ENCODE measurements around the gene SLC45A2.
"Not testable (repeated sequence)": the region's sequence is repeated elsewhere in the genome, so short reads cannot be mapped to it uniquely, and the experiment has no call there.

Gene SLC45A2

DNA sequence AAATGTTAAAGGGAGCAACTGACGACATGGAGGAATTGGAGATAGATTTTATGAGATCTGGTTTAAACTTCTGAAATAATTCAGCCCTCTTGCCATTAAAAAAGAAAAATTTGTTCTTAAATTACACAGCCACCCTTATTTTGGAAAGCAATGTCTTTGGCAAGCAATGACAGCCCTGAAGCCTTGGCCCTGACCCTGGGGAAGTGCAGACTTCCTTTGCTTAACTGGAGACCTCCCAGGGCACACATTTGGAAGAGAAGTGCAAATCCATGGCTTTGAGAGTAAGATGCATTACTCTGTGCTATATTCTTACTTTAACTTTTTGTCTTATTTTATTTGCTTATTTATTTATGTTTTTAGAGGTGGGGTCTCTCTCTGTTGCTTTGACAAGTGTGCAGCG, 26.3 kb downstream of the SLC45A2 start:
- H3K4me3 ChIP-seq (ENCODE audit: insufficient read depth, low read length, poor library complexity, severe bottlenecking), result no peak overlapping the region
- no peak overlapping the region for H3K9ac ChIP-seq (ENCODE audit: low read length)
- H2AFZ ChIP-seq (ENCODE audit: low read depth, low read length, severe bottlenecking), result no peak overlapping the region
- H3K9me3 ChIP-seq (ENCODE audit: insufficient read depth, low read length), result no peaks in the 10 kb centered on the region
- H3K27ac ChIP-seq (ENCODE audit: low read depth, low read length), result no peak overlapping the region
- TF ChIP-seq, protein P1, sequence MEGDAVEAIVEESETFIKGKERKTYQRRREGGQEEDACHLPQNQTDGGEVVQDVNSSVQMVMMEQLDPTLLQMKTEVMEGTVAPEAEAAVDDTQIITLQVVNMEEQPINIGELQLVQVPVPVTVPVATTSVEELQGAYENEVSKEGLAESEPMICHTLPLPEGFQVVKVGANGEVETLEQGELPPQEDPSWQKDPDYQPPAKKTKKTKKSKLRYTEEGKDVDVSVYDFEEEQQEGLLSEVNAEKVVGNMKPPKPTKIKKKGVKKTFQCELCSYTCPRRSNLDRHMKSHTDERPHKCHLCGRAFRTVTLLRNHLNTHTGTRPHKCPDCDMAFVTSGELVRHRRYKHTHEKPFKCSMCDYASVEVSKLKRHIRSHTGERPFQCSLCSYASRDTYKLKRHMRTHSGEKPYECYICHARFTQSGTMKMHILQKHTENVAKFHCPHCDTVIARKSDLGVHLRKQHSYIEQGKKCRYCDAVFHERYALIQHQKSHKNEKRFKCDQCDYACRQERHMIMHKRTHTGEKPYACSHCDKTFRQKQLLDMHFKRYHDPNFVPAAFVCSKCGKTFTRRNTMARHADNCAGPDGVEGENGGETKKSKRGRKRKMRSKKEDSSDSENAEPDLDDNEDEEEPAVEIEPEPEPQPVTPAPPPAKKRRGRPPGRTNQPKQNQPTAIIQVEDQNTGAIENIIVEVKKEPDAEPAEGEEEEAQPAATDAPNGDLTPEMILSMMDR (IDR thresholded peaks at IDR 0.05; ENCODE audit: insufficient read depth, low read length, poor library complexity, severe bottlenecking), result no peak
- no peak for TF ChIP-seq EZH2phosphoT487 (conservative IDR thresholded peaks at IDR 0.05; ENCODE audit: low read length)
- no peaks in the 10 kb centered on the region for H3K36me3 ChIP-seq (ENCODE audit: low read length)
- no peaks in the 10 kb centered on the region for H4K20me1 ChIP-seq (ENCODE audit: low read depth, low read length)
- no peaks in the 10 kb centered on the region for H3K79me2 ChIP-seq (ENCODE audit: insufficient read depth, low read length)
- H3K9me2 ChIP-seq (replicated peaks; ENCODE audit: insufficient read depth, low read length), result no peaks in the 10 kb centered on the region
- no peak overlapping the region for H3K4me2 ChIP-seq (ENCODE audit: low read depth, low read length, poor library complexity, severe bottlenecking)
- no peaks in the 10 kb centered on the region for H3K27me3 ChIP-seq (ENCODE audit: low read length)
- H3F3A ChIP-seq (ENCODE audit: insufficient read depth), result no peaks in the 10 kb centered on the region

DNA sequence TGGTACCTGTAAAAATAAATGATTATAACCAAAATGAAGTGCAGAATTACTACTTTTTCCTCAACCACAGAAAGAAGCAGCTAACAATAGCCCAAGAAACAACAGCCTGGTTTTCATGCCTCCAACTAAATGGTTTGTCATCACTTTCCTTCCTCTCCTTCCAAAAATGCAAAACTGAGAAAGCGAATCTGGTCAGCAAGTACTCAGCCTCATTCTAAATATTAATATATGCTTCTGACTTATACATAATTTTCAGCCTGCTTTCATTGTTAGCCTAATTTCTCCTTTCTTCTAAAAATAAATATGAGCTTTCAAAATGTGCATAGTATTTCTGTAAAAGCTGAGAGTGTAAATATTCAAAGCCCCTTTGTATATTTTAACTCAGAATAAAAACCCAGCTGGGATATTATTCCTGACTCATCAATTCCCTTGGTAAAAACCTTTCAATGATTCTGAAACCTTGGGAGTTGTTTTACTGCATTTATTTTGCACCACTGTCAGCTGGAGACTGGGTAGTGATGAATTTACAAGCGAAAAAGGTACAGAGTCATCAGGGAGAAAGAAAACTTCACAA, 26.8 kb downstream of the SLC45A2 start:
- no peak overlapping the region for H3K4me3 ChIP-seq (ENCODE audit: insufficient read depth, low read length, poor library complexity, severe bottlenecking)
- H3K36me3 ChIP-seq (ENCODE audit: low read length), result no peaks in the 10 kb centered on the region
- no peak overlapping the region for H3K9ac ChIP-seq (ENCODE audit: low read length)
- TF ChIP-seq, protein P1 (IDR thresholded peaks at IDR 0.05; ENCODE audit: insufficient read depth, low read length, poor library complexity, severe bottlenecking), result no peak
- no peak for TF ChIP-seq EZH2phosphoT487 (conservative IDR thresholded peaks at IDR 0.05; ENCODE audit: low read length)
- no peaks in the 10 kb centered on the region for H3K9me2 ChIP-seq (replicated peaks; ENCODE audit: insufficient read depth, low read length)
- no peak overlapping the region for H3K27ac ChIP-seq (ENCODE audit: low read depth, low read length)
- no peaks in the 10 kb centered on the region for H3K27me3 ChIP-seq (ENCODE audit: low read length)
- no peaks in the 10 kb centered on the region for H3K9me3 ChIP-seq (ENCODE audit: insufficient read depth, low read length)
- H4K20me1 ChIP-seq (ENCODE audit: low read depth, low read length), result no peaks in the 10 kb centered on the region
- no peaks in the 10 kb centered on the region for H3F3A ChIP-seq (ENCODE audit: insufficient read depth)
- no peak overlapping the region for H2AFZ ChIP-seq (ENCODE audit: low read depth, low read length, severe bottlenecking)
- no peak overlapping the region for H3K4me2 ChIP-seq (ENCODE audit: low read depth, low read length, poor library complexity, severe bottlenecking)
- H3K79me2 ChIP-seq (ENCODE audit: insufficient read depth, low read length), result no peaks in the 10 kb centered on the region

DNA sequence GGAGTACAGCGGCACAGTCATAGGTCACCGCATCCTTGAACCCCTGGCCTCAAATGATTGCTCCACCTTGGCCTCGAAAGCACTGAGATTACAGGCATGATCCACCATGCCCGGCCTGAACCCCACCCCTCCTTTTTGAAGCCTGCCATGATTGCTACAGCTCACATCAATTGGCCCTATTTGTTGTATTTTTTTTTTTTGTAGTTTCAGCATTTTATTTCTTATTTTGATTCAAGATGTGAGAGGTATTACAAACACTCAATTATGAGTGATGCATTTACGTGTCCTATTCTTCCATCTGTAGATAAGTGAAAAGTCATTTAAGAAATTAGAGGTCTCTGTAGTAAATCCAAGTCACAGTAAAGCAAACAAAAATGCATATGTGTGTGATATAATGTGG, 32.3 kb downstream of the SLC45A2 start:
- not testable (repeated sequence) for H3K4me3 ChIP-seq (ENCODE audit: insufficient read depth, low read length, poor library complexity, severe bottlenecking); H3K27ac ChIP-seq (ENCODE audit: low read depth, low read length); H3K4me2 ChIP-seq (ENCODE audit: low read depth, low read length, poor library complexity, severe bottlenecking); H3K79me2 ChIP-seq (ENCODE audit: insufficient read depth, low read length); H3K36me3 ChIP-seq (ENCODE audit: low read length); H3F3A ChIP-seq (ENCODE audit: insufficient read depth); H2AFZ ChIP-seq (ENCODE audit: low read depth, low read length, severe bottlenecking); H3K9me3 ChIP-seq (ENCODE audit: insufficient read depth, low read length); H3K27me3 ChIP-seq (ENCODE audit: low read length); H3K9me2 ChIP-seq (replicated peaks; ENCODE audit: insufficient read depth, low read length); H3K9ac ChIP-seq (ENCODE audit: low read length); H4K20me1 ChIP-seq (ENCODE audit: low read depth, low read length)

DNA sequence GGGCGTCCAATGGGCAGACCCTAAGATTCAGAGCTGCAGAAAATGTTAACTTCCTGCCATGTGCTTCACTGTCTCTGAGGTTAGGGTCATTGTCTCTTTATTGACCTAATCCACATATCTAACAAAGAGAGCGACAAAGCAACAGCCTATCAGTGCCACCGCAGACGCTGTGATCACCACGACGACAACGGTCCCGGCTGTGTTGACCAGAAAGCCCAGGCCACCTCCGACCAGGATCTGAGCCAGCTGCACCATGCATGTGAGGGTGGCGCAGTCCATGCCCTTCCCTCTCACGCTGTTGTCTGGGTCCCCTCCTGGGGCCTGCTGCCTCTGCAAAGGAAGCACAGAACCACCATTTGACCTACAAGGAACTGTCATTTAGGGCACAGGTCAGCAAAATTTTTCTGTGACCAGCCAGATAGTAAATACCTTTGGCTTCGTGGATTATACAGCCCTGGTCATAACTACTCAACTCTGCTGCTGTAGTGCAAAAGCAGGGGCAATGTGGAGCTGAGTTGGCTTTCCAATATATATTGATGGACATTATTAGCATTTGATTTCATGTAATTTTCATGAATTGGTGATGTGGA, 39.9 kb downstream of the SLC45A2 start:
- no peak overlapping the region for H3K4me3 ChIP-seq (ENCODE audit: insufficient read depth, low read length, poor library complexity, severe bottlenecking)
- no peak overlapping the region for H3K9ac ChIP-seq (ENCODE audit: low read length)
- no peak overlapping the region for H3K4me2 ChIP-seq (ENCODE audit: low read depth, low read length, poor library complexity, severe bottlenecking)
- no peaks in the 10 kb centered on the region for H3K36me3 ChIP-seq (ENCODE audit: low read length)
- no peaks in the 10 kb centered on the region for H3K79me2 ChIP-seq (ENCODE audit: insufficient read depth, low read length)
- no peaks in the 10 kb centered on the region for H3K9me3 ChIP-seq (ENCODE audit: insufficient read depth, low read length)
- TF ChIP-seq, protein P1 (IDR thresholded peaks at IDR 0.05; ENCODE audit: insufficient read depth, low read length, poor library complexity, severe bottlenecking), result no peak
- no peak for TF ChIP-seq EZH2phosphoT487 (conservative IDR thresholded peaks at IDR 0.05; ENCODE audit: low read length)
- no peaks in the 10 kb centered on the region for H3F3A ChIP-seq (ENCODE audit: insufficient read depth)
- H3K9me2 ChIP-seq (replicated peaks; ENCODE audit: insufficient read depth, low read length), result no peaks in the 10 kb centered on the region
- no peaks in the 10 kb centered on the region for H3K27me3 ChIP-seq (ENCODE audit: low read length)
- no peaks in the 10 kb centered on the region for H4K20me1 ChIP-seq (ENCODE audit: low read depth, low read length)
- no peak overlapping the region for H3K27ac ChIP-seq (ENCODE audit: low read depth, low read length)
- H2AFZ ChIP-seq (ENCODE audit: low read depth, low read length, severe bottlenecking), result no peak overlapping the region
